ENCODE measurements around the gene GPR37L1. TPM values are rescaled to one million over a fixed set of nuclear protein-coding genes. Genes with fewer than 3 reads are reported as not detected.

Gene GPR37L1
- total and polyA plus RNA-seq, 10 of the 15 experiments (the other 5 are each of a cell fraction or from before 2014, with no cell fraction given) = under 0.01 to 0.08 (median 0.02) TPM; not detected in 5

- peak; percentile 92 for TF ChIP-seq TCF12 (IDR thresholded peaks at IDR 0.05; ENCODE audit: low read depth, low read length)
- no peak for TF ChIP-seq ZNF622 (IDR thresholded peaks at IDR 0.05)
- no peak for TF ChIP-seq ZBTB11 (CRISPR knock-in tag; IDR thresholded peaks at IDR 0.05)
- peak; percentile 66 for TF ChIP-seq MTA2 (IDR thresholded peaks at IDR 0.05; ENCODE audit: low read depth)
- TF ChIP-seq CHD1 (IDR thresholded peaks at IDR 0.05; ENCODE audit: low read depth, low read length) = no peak
- no peak for TF ChIP-seq RFX5 (IDR thresholded peaks at IDR 0.05; ENCODE audit: low read depth, low read length)
- TF ChIP-seq, protein P1, sequence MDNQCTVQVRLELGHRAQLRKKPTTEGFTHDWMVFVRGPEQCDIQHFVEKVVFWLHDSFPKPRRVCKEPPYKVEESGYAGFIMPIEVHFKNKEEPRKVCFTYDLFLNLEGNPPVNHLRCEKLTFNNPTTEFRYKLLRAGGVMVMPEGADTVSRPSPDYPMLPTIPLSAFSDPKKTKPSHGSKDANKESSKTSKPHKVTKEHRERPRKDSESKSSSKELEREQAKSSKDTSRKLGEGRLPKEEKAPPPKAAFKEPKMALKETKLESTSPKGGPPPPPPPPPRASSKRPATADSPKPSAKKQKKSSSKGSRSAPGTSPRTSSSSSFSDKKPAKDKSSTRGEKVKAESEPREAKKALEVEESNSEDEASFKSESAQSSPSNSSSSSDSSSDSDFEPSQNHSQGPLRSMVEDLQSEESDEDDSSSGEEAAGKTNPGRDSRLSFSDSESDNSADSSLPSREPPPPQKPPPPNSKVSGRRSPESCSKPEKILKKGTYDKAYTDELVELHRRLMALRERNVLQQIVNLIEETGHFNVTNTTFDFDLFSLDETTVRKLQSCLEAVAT (IDR thresholded peaks at IDR 0.05) = 0 out of 2 replicates have a peak, but pooled peaks have one; percentile 11
- peak; percentile 27; the same call in 1 of the 2 replicates for TF ChIP-seq POLR2AphosphoS2 (IDR thresholded peaks at IDR 0.05; ENCODE audit: low read depth, low read length)
- TF ChIP-seq MTA3 (IDR thresholded peaks at IDR 0.05; ENCODE audit: borderline replicate concordance, low read length) = no peak
- TF ChIP-seq ZNF24 (IDR thresholded peaks at IDR 0.05) = no peak
- 0 out of 2 replicates have a peak, but pooled peaks have one; percentile 34 for TF ChIP-seq LARP7 (IDR thresholded peaks at IDR 0.05)
- TF ChIP-seq POLR2A (IDR thresholded peaks at IDR 0.05; ENCODE audit: low read depth, low read length) = peak; percentile 51
- TF ChIP-seq, protein P2, sequence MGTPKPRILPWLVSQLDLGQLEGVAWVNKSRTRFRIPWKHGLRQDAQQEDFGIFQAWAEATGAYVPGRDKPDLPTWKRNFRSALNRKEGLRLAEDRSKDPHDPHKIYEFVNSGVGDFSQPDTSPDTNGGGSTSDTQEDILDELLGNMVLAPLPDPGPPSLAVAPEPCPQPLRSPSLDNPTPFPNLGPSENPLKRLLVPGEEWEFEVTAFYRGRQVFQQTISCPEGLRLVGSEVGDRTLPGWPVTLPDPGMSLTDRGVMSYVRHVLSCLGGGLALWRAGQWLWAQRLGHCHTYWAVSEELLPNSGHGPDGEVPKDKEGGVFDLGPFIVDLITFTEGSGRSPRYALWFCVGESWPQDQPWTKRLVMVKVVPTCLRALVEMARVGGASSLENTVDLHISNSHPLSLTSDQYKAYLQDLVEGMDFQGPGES (IDR thresholded peaks at IDR 0.05) = no peak
- TF ChIP-seq KLF5 (IDR thresholded peaks at IDR 0.05; ENCODE audit: partially characterized antibody) = no peak
- no peak for TF ChIP-seq NFIC (IDR thresholded peaks at IDR 0.05; ENCODE audit: low read depth, low read length)
- peak; percentile 18; the same call in 1 of the 2 replicates for TF ChIP-seq BACH1 (IDR thresholded peaks at IDR 0.05; ENCODE audit: borderline replicate concordance)
- peak; percentile 42; the same call in 1 of the 2 replicates for TF ChIP-seq RAD21 (IDR thresholded peaks at IDR 0.05; ENCODE audit: insufficient read depth, low read depth, low read length)
- TF ChIP-seq POU2F2 (IDR thresholded peaks at IDR 0.05; ENCODE audit: borderline replicate concordance, low read depth, low read length) = peak; percentile 26; the same call in 2 of the 3 replicates
- no peak for TF ChIP-seq ZNF207 (IDR thresholded peaks at IDR 0.05; ENCODE audit: borderline replicate concordance)
- no peak for TF ChIP-seq REST (IDR thresholded peaks at IDR 0.05; ENCODE audit: low read depth, low read length)
- TF ChIP-seq NFYB (IDR thresholded peaks at IDR 0.05; ENCODE audit: insufficient read depth, low read depth, low read length) = no peak
- TF ChIP-seq NR2C1 (IDR thresholded peaks at IDR 0.05) = no peak
Observed at GRCh38 chr1:202160377-202160940, 37.7 kb downstream of the GPR37L1 start, which contains the start of gene PTPN7 (continued).
